ENCODE data around the gene SNAPIN.

SNAPIN gene

GRCh38 chr1:153687346-153688125 is 29.0 kb downstream of the SNAPIN start:
- H3K4me3 ChIP-seq (ENCODE audit: low read length in 2 of 2), result no peak overlapping the region
- DNase-seq (ENCODE audit: low spot score), result no peak
- no peak overlapping the region for H3K4me2 ChIP-seq (ENCODE audit: insufficient read depth, low read length, poor library complexity, severe bottlenecking)
- no peak overlapping the region for H3K4ac ChIP-seq (ENCODE audit: low read length)
- no peak overlapping the region for H4K91ac ChIP-seq (ENCODE audit: low read depth, low read length, poor library complexity)
- H3K27ac ChIP-seq (replicated peaks; ENCODE audit: low read length), result no peak overlapping the region
- no peak overlapping the region for H3K18ac ChIP-seq (ENCODE audit: low read length)
- H2BK12ac ChIP-seq (ENCODE audit: low read length), result no peak overlapping the region
- no peak overlapping the region for H4K8ac ChIP-seq (ENCODE audit: low read depth, low read length)
- WGBS, 2 donors (ENCODE audit: extremely low coverage in 2 of 2, insufficient read length in 2 of 2, insufficient replicate concordance in 1 of 2), result no CpG with 5 or more reads among the region's 16 CpGs
- H3K9ac ChIP-seq (ENCODE audit: low read depth, low read length, poor library complexity), result no peak overlapping the region
- H3K23ac ChIP-seq (ENCODE audit: low read depth, low read length, poor library complexity), result no peak overlapping the region
- H3K14ac ChIP-seq (ENCODE audit: low read length), result no peak overlapping the region
- H2BK120ac ChIP-seq (ENCODE audit: low read depth, low read length), result no peak overlapping the region
- peaks cover 0 to 3% of the 10 kb centered on the region in 2 donors for H3K4me1 ChIP-seq (ENCODE audit: control insufficient read depth in 2 of 2, insufficient read depth in 1 of 2, low read depth in 1 of 2, low read length in 2 of 2)
- peaks cover 0 to 56% (median 2%) of the 10 kb centered on the region in 3 experiments for H3K27me3 ChIP-seq (ENCODE audit: control insufficient read depth in 3 of 3, insufficient read depth in 3 of 3, low read depth in 1 of 3, low read length in 3 of 3)
- H2AFZ ChIP-seq (ENCODE audit: low read length), result no peak overlapping the region
- H2AK5ac ChIP-seq (ENCODE audit: low read depth, low read length), result no peak overlapping the region
- H3K79me1 ChIP-seq (ENCODE audit: low read depth, low read length), result peaks cover 1% of the 10 kb centered on the region
- H3K36me3 ChIP-seq (replicated peaks in 1 of 2; ENCODE audit: control insufficient read depth in 2 of 2, insufficient read depth in 2 of 2, low read length in 2 of 2), result no peaks in the 10 kb centered on the region
- no peak overlapping the region for H2BK15ac ChIP-seq (ENCODE audit: low read length)
- no peak overlapping the region for H2BK5ac ChIP-seq (ENCODE audit: low read length)
- peaks cover 0 to 2% of the 10 kb centered on the region in 2 donors for H3K9me3 ChIP-seq (replicated peaks in 1 of 2; ENCODE audit: control insufficient read depth in 2 of 2, insufficient read depth in 1 of 2, low read depth in 1 of 2, low read length in 2 of 2)

GRCh38 chr1:153688276-153688675 is 29.8 kb downstream of the SNAPIN start:
- no peak overlapping the region for H2AFZ ChIP-seq (ENCODE audit: low read length)
- no CpG with 5 or more reads among the region's 7 CpGs for WGBS, 2 donors (ENCODE audit: extremely low coverage in 2 of 2, insufficient read length in 2 of 2, insufficient replicate concordance in 1 of 2)
- H3K14ac ChIP-seq (ENCODE audit: low read length), result no peak overlapping the region
- no peak overlapping the region for H2BK12ac ChIP-seq (ENCODE audit: low read length)
- H3K4me1 ChIP-seq (ENCODE audit: control insufficient read depth in 2 of 2, insufficient read depth in 1 of 2, low read depth in 1 of 2, low read length in 2 of 2), result peaks cover 0 to 3% of the 10 kb centered on the region in 2 donors
- no peak overlapping the region for H4K8ac ChIP-seq (ENCODE audit: low read depth, low read length)
- H3K9me3 ChIP-seq (replicated peaks in 1 of 2; ENCODE audit: control insufficient read depth in 2 of 2, insufficient read depth in 1 of 2, low read depth in 1 of 2, low read length in 2 of 2), result peaks cover 0 to 2% of the 10 kb centered on the region in 2 donors
- H3K9ac ChIP-seq (ENCODE audit: low read depth, low read length, poor library complexity), result no peak overlapping the region
- no peak overlapping the region for H2BK5ac ChIP-seq (ENCODE audit: low read length)
- H3K4me3 ChIP-seq (ENCODE audit: low read length in 2 of 2), result no peak overlapping the region
- no peak overlapping the region for H3K27ac ChIP-seq (replicated peaks; ENCODE audit: low read length)
- no peak overlapping the region for H3K4me2 ChIP-seq (ENCODE audit: insufficient read depth, low read length, poor library complexity, severe bottlenecking)
- no peak for DNase-seq (ENCODE audit: low spot score)
- H3K18ac ChIP-seq (ENCODE audit: low read length), result peak overlapping the region; percentile 18
- H2AK5ac ChIP-seq (ENCODE audit: low read depth, low read length), result no peak overlapping the region
- H4K91ac ChIP-seq (ENCODE audit: low read depth, low read length, poor library complexity), result peak overlapping the region; percentile 97
- no peak overlapping the region for H3K23ac ChIP-seq (ENCODE audit: low read depth, low read length, poor library complexity)
- H3K79me1 ChIP-seq (ENCODE audit: low read depth, low read length), result peaks cover 1% of the 10 kb centered on the region
- peaks cover 0 to 53% (median 2%) of the 10 kb centered on the region in 3 experiments for H3K27me3 ChIP-seq (ENCODE audit: control insufficient read depth in 3 of 3, insufficient read depth in 3 of 3, low read depth in 1 of 3, low read length in 3 of 3)
- H2BK120ac ChIP-seq (ENCODE audit: low read depth, low read length), result no peak overlapping the region
- H2BK15ac ChIP-seq (ENCODE audit: low read length), result peak overlapping the region; percentile 21
- no peak overlapping the region for H3K4ac ChIP-seq (ENCODE audit: low read length)
- H3K36me3 ChIP-seq (replicated peaks in 1 of 2; ENCODE audit: control insufficient read depth in 2 of 2, insufficient read depth in 2 of 2, low read length in 2 of 2), result no peaks in the 10 kb centered on the region

GRCh38 chr1:153688736-153689328 is 30.3 kb downstream of the SNAPIN start:
- H3K4me2 ChIP-seq (ENCODE audit: insufficient read depth, low read length, poor library complexity, severe bottlenecking), result no peak overlapping the region
- no peak overlapping the region for H3K27ac ChIP-seq (replicated peaks; ENCODE audit: low read length)
- no peak overlapping the region for H2BK15ac ChIP-seq (ENCODE audit: low read length)
- H3K18ac ChIP-seq (ENCODE audit: low read length), result peak overlapping the region; percentile 52
- H3K27me3 ChIP-seq (ENCODE audit: control insufficient read depth in 3 of 3, insufficient read depth in 3 of 3, low read depth in 1 of 3, low read length in 3 of 3), result peaks cover 0 to 53% (median 2%) of the 10 kb centered on the region in 3 experiments
- H3K4ac ChIP-seq (ENCODE audit: low read length), result no peak overlapping the region
- H2BK5ac ChIP-seq (ENCODE audit: low read length), result no peak overlapping the region
- no peak overlapping the region for H4K8ac ChIP-seq (ENCODE audit: low read depth, low read length)
- WGBS, 2 donors (ENCODE audit: extremely low coverage in 2 of 2, insufficient read length in 2 of 2, insufficient replicate concordance in 1 of 2), result no CpG with 5 or more reads among the region's 18 CpGs
- H2AFZ ChIP-seq (ENCODE audit: low read length), result no peak overlapping the region
- no peak overlapping the region for H2BK120ac ChIP-seq (ENCODE audit: low read depth, low read length)
- H3K9ac ChIP-seq (ENCODE audit: low read depth, low read length, poor library complexity), result no peak overlapping the region
- H3K4me3 ChIP-seq (ENCODE audit: low read length in 2 of 2), result no peak overlapping the region
- H3K9me3 ChIP-seq (replicated peaks in 1 of 2; ENCODE audit: control insufficient read depth in 2 of 2, insufficient read depth in 1 of 2, low read depth in 1 of 2, low read length in 2 of 2), result peaks cover 0 to 2% of the 10 kb centered on the region in 2 donors
- no peak for DNase-seq (ENCODE audit: low spot score)
- H2AK5ac ChIP-seq (ENCODE audit: low read depth, low read length), result no peak overlapping the region
- no peak overlapping the region for H2BK12ac ChIP-seq (ENCODE audit: low read length)
- H3K14ac ChIP-seq (ENCODE audit: low read length), result no peak overlapping the region
- no peak overlapping the region for H4K91ac ChIP-seq (ENCODE audit: low read depth, low read length, poor library complexity)
- no peak overlapping the region for H3K23ac ChIP-seq (ENCODE audit: low read depth, low read length, poor library complexity)
- H3K79me1 ChIP-seq (ENCODE audit: low read depth, low read length), result peaks cover 1% of the 10 kb centered on the region
- H3K36me3 ChIP-seq (replicated peaks in 1 of 2; ENCODE audit: control insufficient read depth in 2 of 2, insufficient read depth in 2 of 2, low read length in 2 of 2), result no peaks in the 10 kb centered on the region
- peaks cover 0 to 3% of the 10 kb centered on the region in 2 donors for H3K4me1 ChIP-seq (ENCODE audit: control insufficient read depth in 2 of 2, insufficient read depth in 1 of 2, low read depth in 1 of 2, low read length in 2 of 2)

- Histone ChIP-seq H3K4me3 (ENCODE audit: low read length in 2 of 2) (no peak overlapping the region), H3K27me3 (ENCODE audit: control insufficient read depth in 3 of 3, insufficient read depth in 3 of 3, low read depth in 1 of 3, low read length in 3 of 3) (peaks cover 0 to 25% (median 0%) of the 10 kb centered on the region in 3 experiments), H3K4me1 (ENCODE audit: control insufficient read depth in 2 of 2, insufficient read depth in 1 of 2, low read depth in 1 of 2, low read length in 2 of 2) (peaks cover 8 to 17% of the 10 kb centered on the region in 2 donors), H2BK5ac (ENCODE audit: low read length) (peak overlapping the region; percentile 53), H3K9ac (ENCODE audit: low read depth, low read length, poor library complexity) (no peak overlapping the region), H4K91ac (ENCODE audit: low read depth, low read length, poor library complexity) (no peak overlapping the region), H2BK120ac (ENCODE audit: low read depth, low read length) (no peak overlapping the region), H3K27ac (replicated peaks; ENCODE audit: low read length) (no peak overlapping the region), H2AK5ac (ENCODE audit: low read depth, low read length) (peak overlapping the region; percentile 28), H2BK15ac (ENCODE audit: low read length) (no peak overlapping the region), H3K79me1 (ENCODE audit: low read depth, low read length) (no peaks in the 10 kb centered on the region), H2AFZ (ENCODE audit: low read length) (no peak overlapping the region), H3K14ac (ENCODE audit: low read length) (peak overlapping the region; percentile 56), H3K36me3 (replicated peaks in 1 of 2; ENCODE audit: control insufficient read depth in 2 of 2, insufficient read depth in 2 of 2, low read length in 2 of 2) (no peaks in the 10 kb centered on the region), H3K18ac (ENCODE audit: low read length) (peak overlapping the region; percentile 64), H3K9me3 (replicated peaks in 1 of 2; ENCODE audit: control insufficient read depth in 2 of 2, insufficient read depth in 1 of 2, low read depth in 1 of 2, low read length in 2 of 2) (no peaks in the 10 kb centered on the region), H4K8ac (ENCODE audit: low read depth, low read length) (no peak overlapping the region), H3K4me2 (ENCODE audit: insufficient read depth, low read length, poor library complexity, severe bottlenecking) (no peak overlapping the region), H3K4ac (ENCODE audit: low read length) (no peak overlapping the region), H2BK12ac (ENCODE audit: low read length) (peak overlapping the region; percentile 41), H3K23ac (ENCODE audit: low read depth, low read length, poor library complexity) (peak overlapping the region; percentile 8)
- whole genome bisulfite sequencing, 2 donors (ENCODE audit: extremely low coverage in 2 of 2, insufficient read length in 2 of 2, insufficient replicate concordance in 1 of 2), result no CpG with 5 or more reads among the region's 4 CpGs
- DNase-seq (ENCODE audit: low spot score), result no peak
Observed at GRCh38 chr1:153693466-153693865, 35.0 kb downstream of the SNAPIN start.

Measured in neuronal stem cell (in vitro differentiated cells).